ENCODE results near the gene LRCOL1. TPM values are rescaled to one million over a fixed set of nuclear protein-coding genes. Genes with fewer than 3 reads are reported as not detected.

LRCOL1 gene
- total RNA-seq, 1 experiment from 2014 or later: not detected

DNA sequence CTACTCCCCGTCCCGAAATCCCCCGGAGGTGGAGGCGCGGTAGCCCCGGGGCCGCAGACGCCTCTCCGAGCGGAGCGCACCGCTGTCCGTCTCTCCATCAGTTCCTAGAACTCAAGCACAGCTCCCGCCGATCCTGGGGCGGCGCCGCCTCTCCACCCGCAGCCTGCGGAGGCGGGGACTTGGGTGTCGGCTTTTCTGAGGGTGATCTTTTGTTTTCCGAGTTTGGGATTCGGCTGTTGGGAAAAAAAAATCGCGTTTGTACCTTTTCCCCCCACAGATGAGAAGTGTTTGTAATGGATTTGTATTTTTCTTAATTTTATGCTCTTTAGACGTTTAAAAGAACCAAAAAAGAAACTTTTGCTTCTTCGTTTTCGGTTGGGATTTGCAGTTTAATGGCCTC is 26.6 kb downstream of the LRCOL1 start:
- Histone ChIP-seq H3K27ac (ENCODE audit: low read length) (no peak overlapping the region), H3K36me3 (ENCODE audit: control insufficient read depth, insufficient read depth, low read length) (no peaks in the 10 kb centered on the region), H3K4me1 (ENCODE audit: control insufficient read depth, insufficient read depth, low read length) (no peaks in the 10 kb centered on the region), H3K27me3 (ENCODE audit: control insufficient read depth, insufficient read depth, low read length) (no peaks in the 10 kb centered on the region), H3K9me3 (ENCODE audit: control insufficient read depth, insufficient read depth, low read depth, low read length) (no peaks in the 10 kb centered on the region), H3K4me3 (ENCODE audit: low read depth in 2 of 2, low read length in 2 of 2) (no peak overlapping the region)
- ATAC-seq (no peak), DNase-seq (ENCODE audit: low read depth, low spot score) (no peak)
- POLR2A ChIA-PET: no interaction called here
- no peak for TF ChIP-seq POLR2AphosphoS5 (IDR thresholded peaks at IDR 0.05; ENCODE audit: low read depth, low read length)
- no peak for TF ChIP-seq TCF7L2 (IDR thresholded peaks at IDR 0.05; ENCODE audit: low read depth, low read length)
- TF ChIP-seq SIN3A (IDR thresholded peaks at IDR 0.05; ENCODE audit: borderline replicate concordance, insufficient read depth, low read depth, low read length): no peak
- TF ChIP-seq, protein P1, sequence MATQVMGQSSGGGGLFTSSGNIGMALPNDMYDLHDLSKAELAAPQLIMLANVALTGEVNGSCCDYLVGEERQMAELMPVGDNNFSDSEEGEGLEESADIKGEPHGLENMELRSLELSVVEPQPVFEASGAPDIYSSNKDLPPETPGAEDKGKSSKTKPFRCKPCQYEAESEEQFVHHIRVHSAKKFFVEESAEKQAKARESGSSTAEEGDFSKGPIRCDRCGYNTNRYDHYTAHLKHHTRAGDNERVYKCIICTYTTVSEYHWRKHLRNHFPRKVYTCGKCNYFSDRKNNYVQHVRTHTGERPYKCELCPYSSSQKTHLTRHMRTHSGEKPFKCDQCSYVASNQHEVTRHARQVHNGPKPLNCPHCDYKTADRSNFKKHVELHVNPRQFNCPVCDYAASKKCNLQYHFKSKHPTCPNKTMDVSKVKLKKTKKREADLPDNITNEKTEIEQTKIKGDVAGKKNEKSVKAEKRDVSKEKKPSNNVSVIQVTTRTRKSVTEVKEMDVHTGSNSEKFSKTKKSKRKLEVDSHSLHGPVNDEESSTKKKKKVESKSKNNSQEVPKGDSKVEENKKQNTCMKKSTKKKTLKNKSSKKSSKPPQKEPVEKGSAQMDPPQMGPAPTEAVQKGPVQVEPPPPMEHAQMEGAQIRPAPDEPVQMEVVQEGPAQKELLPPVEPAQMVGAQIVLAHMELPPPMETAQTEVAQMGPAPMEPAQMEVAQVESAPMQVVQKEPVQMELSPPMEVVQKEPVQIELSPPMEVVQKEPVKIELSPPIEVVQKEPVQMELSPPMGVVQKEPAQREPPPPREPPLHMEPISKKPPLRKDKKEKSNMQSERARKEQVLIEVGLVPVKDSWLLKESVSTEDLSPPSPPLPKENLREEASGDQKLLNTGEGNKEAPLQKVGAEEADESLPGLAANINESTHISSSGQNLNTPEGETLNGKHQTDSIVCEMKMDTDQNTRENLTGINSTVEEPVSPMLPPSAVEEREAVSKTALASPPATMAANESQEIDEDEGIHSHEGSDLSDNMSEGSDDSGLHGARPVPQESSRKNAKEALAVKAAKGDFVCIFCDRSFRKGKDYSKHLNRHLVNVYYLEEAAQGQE (IDR thresholded peaks at IDR 0.05; ENCODE audit: insufficient read depth in 1 of 2, low read depth in 2 of 2, low read length in 1 of 2): no peak
- TF ChIP-seq, protein P2, sequence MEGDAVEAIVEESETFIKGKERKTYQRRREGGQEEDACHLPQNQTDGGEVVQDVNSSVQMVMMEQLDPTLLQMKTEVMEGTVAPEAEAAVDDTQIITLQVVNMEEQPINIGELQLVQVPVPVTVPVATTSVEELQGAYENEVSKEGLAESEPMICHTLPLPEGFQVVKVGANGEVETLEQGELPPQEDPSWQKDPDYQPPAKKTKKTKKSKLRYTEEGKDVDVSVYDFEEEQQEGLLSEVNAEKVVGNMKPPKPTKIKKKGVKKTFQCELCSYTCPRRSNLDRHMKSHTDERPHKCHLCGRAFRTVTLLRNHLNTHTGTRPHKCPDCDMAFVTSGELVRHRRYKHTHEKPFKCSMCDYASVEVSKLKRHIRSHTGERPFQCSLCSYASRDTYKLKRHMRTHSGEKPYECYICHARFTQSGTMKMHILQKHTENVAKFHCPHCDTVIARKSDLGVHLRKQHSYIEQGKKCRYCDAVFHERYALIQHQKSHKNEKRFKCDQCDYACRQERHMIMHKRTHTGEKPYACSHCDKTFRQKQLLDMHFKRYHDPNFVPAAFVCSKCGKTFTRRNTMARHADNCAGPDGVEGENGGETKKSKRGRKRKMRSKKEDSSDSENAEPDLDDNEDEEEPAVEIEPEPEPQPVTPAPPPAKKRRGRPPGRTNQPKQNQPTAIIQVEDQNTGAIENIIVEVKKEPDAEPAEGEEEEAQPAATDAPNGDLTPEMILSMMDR (IDR thresholded peaks at IDR 0.05): no peak
- no TSS peak for BruUV-seq (replicated peaks)
- intact Hi-C loops (cut with micrococcal nuclease; ENCODE audit: unreplicated experiment): no loop called here
- in situ Hi-C loops (cut with HindIII; ENCODE audit: low pct_unique_long_range_greater_than_20kb, low sequenced_read_pairs): no loop called here
- CTCF ChIA-PET: no interaction called here

GRCh38 chr12:132583411-132583710 is 27.0 kb downstream of the LRCOL1 start:
- BruUV-seq (replicated peaks): no TSS peak
- POLR2A ChIA-PET: no interaction called here
- in situ Hi-C loops (cut with HindIII; ENCODE audit: low pct_unique_long_range_greater_than_20kb, low sequenced_read_pairs): no loop called here
- Histone ChIP-seq H3K27me3 (ENCODE audit: control insufficient read depth, insufficient read depth, low read length) (no peaks in the 10 kb centered on the region), H3K4me3 (ENCODE audit: low read depth in 2 of 2, low read length in 2 of 2) (no peak overlapping the region), H3K36me3 (ENCODE audit: control insufficient read depth, insufficient read depth, low read length) (no peaks in the 10 kb centered on the region), H3K4me1 (ENCODE audit: control insufficient read depth, insufficient read depth, low read length) (no peaks in the 10 kb centered on the region), H3K27ac (ENCODE audit: low read length) (no peak overlapping the region), H3K9me3 (ENCODE audit: control insufficient read depth, insufficient read depth, low read depth, low read length) (no peaks in the 10 kb centered on the region)
- intact Hi-C loops (cut with micrococcal nuclease; ENCODE audit: unreplicated experiment): no loop called here
- CTCF ChIA-PET: no interaction called here
- ATAC-seq (no peak), DNase-seq (ENCODE audit: low read depth, low spot score) (no peak)
- TF ChIP-seq, protein P1 (IDR thresholded peaks at IDR 0.05; ENCODE audit: insufficient read depth in 1 of 2, low read depth in 2 of 2, low read length in 1 of 2): no peak
- TF ChIP-seq SIN3A (IDR thresholded peaks at IDR 0.05; ENCODE audit: borderline replicate concordance, insufficient read depth, low read depth, low read length) (no peak), TCF7L2 (IDR thresholded peaks at IDR 0.05; ENCODE audit: low read depth, low read length) (no peak)
- TF ChIP-seq, protein P2 (IDR thresholded peaks at IDR 0.05): no peak

Data from Panc1 (cell line).